Activated CD8-positive, alpha-beta memory T cell treated with anti-CD3 and anti-CD28 coated beads, Interleukin-2, amount 10 ng/mL, durations not matched to agents 7 days and 5 days (primary cell): Measurements from ENCODE around the gene MXRA7. TPM values are rescaled to one million over a fixed set of nuclear protein-coding genes. Genes with fewer than 3 reads are reported as not detected.

Experiments used
- ATAC-seq: fragments of 150-1000 bp; cut with Tn5 transposase; one replicate; pipeline ENCODE4 v1.10.0; 2021; ENCODE audit warnings: moderate library complexity
- CTCF ChIA-PET: fragments of 350-600 bp; sonication (Branson Sonifier 250); formaldehyde crosslinking; loops from one replicate; lab custom pipeline; 2021; ENCODE audit warnings: antibody characterized with exemption; lab: Charles Lee
- DNase-seq: peaks from one replicate; pipeline ENCODE4 v3.0.0-alpha.2; 2020
- H3K27ac Mint-ChIP-seq: one replicate; pipeline ENCODE4 v1.8.0; 2021; ENCODE audit warnings: mild to moderate bottlenecking, mixed read lengths
- H3K27me3 Mint-ChIP-seq: one replicate; pipeline ENCODE4 v1.8.0; 2021; ENCODE audit warnings: mixed read lengths
- H3K36me3 Mint-ChIP-seq: one replicate; pipeline ENCODE4 v1.8.0; 2021; ENCODE audit warnings: mild to moderate bottlenecking, mixed read lengths
- H3K4me1 Mint-ChIP-seq: one replicate; pipeline ENCODE4 v1.8.0; 2021; ENCODE audit warnings: mixed read lengths
- H3K4me3 Mint-ChIP-seq: one replicate; pipeline ENCODE4 v1.8.0; 2021; ENCODE audit warnings: mild to moderate bottlenecking, moderate library complexity, mixed read lengths
- H3K9me3 Mint-ChIP-seq: one replicate; pipeline ENCODE4 v1.8.0; 2022; ENCODE audit warnings: low read depth, mixed read lengths
- microRNA-seq: library from miRNA; unstranded; fragments of <30 nt; microRNA quantifications from one replicate; pipeline ENCODE4 v1.2.0, GENCODE V29; 2022
- total RNA-seq, 2 experiments: library from RNA; stranded (reverse); gene quantifications; one replicate each; pipeline ENCODE4 v1.2.3, GENCODE V29; 2021

MXRA7 gene
- total RNA-seq, 2 experiments from 2014 or later, result 29.8 to 32.0 TPM

- no peak overlapping the region for H3K4me3 Mint-ChIP-seq
- H3K9me3 Mint-ChIP-seq, result no peaks in the 10 kb centered on the region
- CTCF ChIA-PET, result interaction anchor here (4.1 kb wide), 1 partner anchor 12 kb away, joined by 15 read pairs; no protein-coding TSS in a partner anchor
- no peaks in the 10 kb centered on the region for H3K4me1 Mint-ChIP-seq
- DNase-seq (no peak), ATAC-seq (no peak)
- no peaks in the 10 kb centered on the region for H3K36me3 Mint-ChIP-seq
- H3K27me3 Mint-ChIP-seq, result peaks cover 25% of the 10 kb centered on the region
- no peak overlapping the region for H3K27ac Mint-ChIP-seq
Observed at GRCh38 chr17:76635659-76636360, 75.0 kb downstream of the MXRA7 start.

GRCh38 chr17:76635039-76635438, 75.7 kb downstream of the MXRA7 start:
- Mint-ChIP-seq H3K9me3 (no peaks in the 10 kb centered on the region), H3K36me3 (no peaks in the 10 kb centered on the region), H3K27me3 (peaks cover 23% of the 10 kb centered on the region), H3K4me3 (no peak overlapping the region), H3K27ac (no peak overlapping the region), H3K4me1 (no peaks in the 10 kb centered on the region)
- ATAC-seq (no peak), DNase-seq (no peak)
- CTCF ChIA-PET, result interaction anchor here (4.1 kb wide), 1 partner anchor 12 kb away, joined by 15 read pairs; no protein-coding TSS in a partner anchor

DNA sequence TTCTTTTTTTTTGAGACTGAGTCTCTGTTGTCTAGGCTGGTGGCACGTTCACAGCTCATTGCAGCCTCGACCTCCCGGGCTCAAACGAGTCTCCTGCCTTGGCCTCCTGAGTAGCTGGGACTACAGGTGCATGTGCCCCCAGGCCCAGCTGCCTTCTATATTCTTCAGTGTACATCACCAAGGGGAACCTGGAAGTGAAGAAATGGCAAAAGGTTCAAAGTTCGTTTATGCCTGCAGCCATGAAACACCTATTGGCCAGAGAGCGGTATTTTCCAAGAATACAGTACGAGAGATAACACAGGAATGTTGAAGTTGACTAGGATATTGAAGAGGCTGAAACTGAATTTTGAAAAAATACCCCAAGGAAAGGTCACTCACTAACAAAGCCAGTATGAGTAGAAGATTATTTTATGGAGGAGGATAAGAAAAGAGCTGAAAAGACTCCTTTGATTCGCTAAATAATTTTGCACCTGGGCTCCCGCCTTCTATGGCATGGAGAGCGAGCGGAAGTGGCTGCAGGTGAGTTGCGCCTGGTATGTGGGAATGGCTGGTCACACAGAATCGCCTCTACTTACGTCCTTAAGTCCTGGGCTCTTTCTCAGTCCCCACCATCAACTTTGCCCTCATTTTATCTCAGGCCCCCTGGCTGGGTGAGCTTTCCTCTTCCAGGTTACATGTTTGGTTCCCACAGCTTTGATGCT, 77.0 kb downstream of the MXRA7 start:
- DNase-seq (no peak), ATAC-seq (no peak)
- H3K9me3 Mint-ChIP-seq, result no peaks in the 10 kb centered on the region
- no peak overlapping the region for H3K4me3 Mint-ChIP-seq
- H3K27me3 Mint-ChIP-seq, result peaks cover 20% of the 10 kb centered on the region
- CTCF ChIA-PET, result interaction anchor here (0.7 to 4.1 kb wide), 2 partner anchors 10 to 48 kb away, joined by 3 to 15 read pairs; no protein-coding TSS in a partner anchor
- H3K27ac Mint-ChIP-seq, result no peak overlapping the region
- no peaks in the 10 kb centered on the region for H3K36me3 Mint-ChIP-seq
- H3K4me1 Mint-ChIP-seq, result no peaks in the 10 kb centered on the region

DNA sequence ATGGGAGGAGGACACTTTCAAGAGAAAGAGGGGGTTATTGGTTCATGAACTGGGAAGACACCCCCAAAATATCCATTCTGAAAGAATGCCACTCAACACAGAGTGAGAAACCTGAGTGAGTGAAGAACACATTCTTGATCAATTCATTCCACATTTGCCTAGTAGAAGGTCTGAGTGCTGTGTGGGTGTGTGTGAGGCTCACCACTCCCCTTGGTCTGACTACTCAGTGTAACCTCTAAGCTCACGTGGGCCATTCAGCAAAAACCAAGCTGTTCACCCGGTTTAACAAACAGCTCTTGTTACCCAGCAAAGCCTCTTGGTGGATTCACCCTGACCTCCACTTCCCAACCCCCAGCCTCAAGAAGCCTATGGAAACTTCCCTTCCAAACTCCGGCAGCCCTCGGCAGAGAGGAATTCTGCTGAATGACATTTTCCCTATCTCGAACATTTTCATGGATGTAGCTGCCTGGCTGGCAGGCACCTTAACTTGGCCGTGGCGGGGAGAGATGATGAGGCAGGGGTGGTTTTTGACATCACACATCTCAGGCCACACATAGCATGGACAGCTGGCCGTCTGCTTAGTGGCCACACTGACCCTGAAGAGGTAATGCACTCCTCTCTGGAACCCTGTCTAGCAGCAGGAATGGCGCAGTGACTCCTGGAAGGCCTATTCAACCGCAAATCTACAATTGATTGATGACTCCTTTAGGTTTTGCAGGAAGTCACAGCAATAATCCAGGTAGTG, 78.8 kb downstream of the MXRA7 start:
- H3K9me3 Mint-ChIP-seq, result no peaks in the 10 kb centered on the region
- DNase-seq, result no peak
- ATAC-seq, result peak; percentile 39
- CTCF ChIA-PET, result interaction anchor here (4.1 kb wide), 1 partner anchor 9 kb away, joined by 15 read pairs; no protein-coding TSS in a partner anchor
- H3K36me3 Mint-ChIP-seq, result no peaks in the 10 kb centered on the region
- peaks cover 16% of the 10 kb centered on the region for H3K27me3 Mint-ChIP-seq
- H3K4me3 Mint-ChIP-seq, result no peak overlapping the region
- H3K27ac Mint-ChIP-seq, result no peak overlapping the region
- no peaks in the 10 kb centered on the region for H3K4me1 Mint-ChIP-seq

GRCh38 chr17:76630151-76630550, 80.6 kb downstream of the MXRA7 start:
- no peak overlapping the region for H3K27ac Mint-ChIP-seq

More at GRCh38 chr17:76630151-76630550, 80.6 kb downstream of the MXRA7 start:
- CTCF ChIA-PET, result no interaction called here
- no peak overlapping the region for H3K4me3 Mint-ChIP-seq
- H3K36me3 Mint-ChIP-seq, result no peaks in the 10 kb centered on the region
- H3K9me3 Mint-ChIP-seq, result no peaks in the 10 kb centered on the region
- H3K4me1 Mint-ChIP-seq, result no peaks in the 10 kb centered on the region
- DNase-seq (no peak), ATAC-seq (no peak)
- peaks cover 9% of the 10 kb centered on the region for H3K27me3 Mint-ChIP-seq

Small RNAs within 50 kb of the gene (microRNA-seq; reads per million reads assigned to microRNA genes)
- 6.4 reads per million, percentile 18 among the genes with 10 or more reads in this experiment for gene MIR636

Other genes with a start within 250 kb of the MXRA7 start
- gene AANAT, start 243.4 kb downstream of the MXRA7 start, total RNA-seq, result not detected
- gene RHBDF2, start 209.5 kb downstream of the MXRA7 start, total RNA-seq, result 10 to 100 TPM; 29.6 to 42.1 TPM
- gene CYGB, start 173.3 kb downstream of the MXRA7 start, total RNA-seq, result not detected
- not detected for gene PRCD, start 170.9 kb downstream of the MXRA7 start, total RNA-seq
- not detected for gene ST6GALNAC2, start 125.1 kb downstream of the MXRA7 start, total RNA-seq
- gene ST6GALNAC1, start 67.2 kb downstream of the MXRA7 start, total RNA-seq, result not detected
- gene JMJD6, start 15.6 kb upstream of the MXRA7 start, total RNA-seq, result 10 to 100 TPM; 60.6 to 72.8 TPM
- 10 to 100 TPM; 40.3 to 42.1 TPM for gene METTL23, start 15.9 kb upstream of the MXRA7 start, total RNA-seq
- gene SRSF2, start 26.4 kb upstream of the MXRA7 start, total RNA-seq, result 100 to 1,000 TPM; 443 to 471 TPM
- 10 to 100 TPM; 22.6 to 26.8 TPM for gene MFSD11, start 27.2 kb upstream of the MXRA7 start, total RNA-seq
- under 1 TPM; 0.18 to 0.68 TPM for gene MGAT5B, start 157.4 kb upstream of the MXRA7 start, total RNA-seq